Sigmoid colon (tissue), 7 donors: Measurements from ENCODE around the gene ARRDC5. TPM values are rescaled to one million over a fixed set of nuclear protein-coding genes. Genes with fewer than 3 reads are reported as not detected.
A peak's percentile ranks its signal among the peaks of the same experiment; 100 is the strongest.

Source experiments
- DNase-seq: peaks from one replicate; pipeline ENCODE4 v3.0.0-alpha.2; 2019
- H3K27ac ChIP-seq, 4 donors: fragments of 200-600 bp; sonication (generic); one replicate each; pipeline ENCODE4 v1.5.1; 2016 to 2019; ENCODE audit warnings: mild to moderate bottlenecking in 1 of 4
- H3K27me3 ChIP-seq, 3 donors: fragments of 200-600 bp; sonication (generic); one replicate each; pipeline ENCODE4 v1.5.1; 2019; ENCODE audit warnings: mild to moderate bottlenecking in 1 of 3
- H3K36me3 ChIP-seq, 4 donors: fragments of 200-600 bp; sonication (generic); one replicate each; pipeline ENCODE4 v1.5.1; 2016 to 2019
- H3K4me1 ChIP-seq, 4 donors: fragments of 200-600 bp; sonication (generic); one replicate each; pipeline ENCODE4 v1.5.1; 2017 to 2019
- H3K4me3 ChIP-seq, 4 donors: fragments of 200-600 bp; sonication (generic); one replicate each; pipeline ENCODE4 v1.5.1; 2017 to 2019; ENCODE audit warnings: mild to moderate bottlenecking in 2 of 4, moderate library complexity in 1 of 4
- H3K9me3 ChIP-seq, 4 donors: fragments of 200-600 bp in 3 of 4; sonication (generic) in 3 of 4; one replicate each; pipeline versions ENCODE4 v1.5.1 to v1.6.1; 2013 to 2019
- EP300 ChIP-seq, 4 donors: sonication (generic); formaldehyde crosslinking; IDR thresholded peaks; one replicate each; pipeline ENCODE4 v1.6.1; 2017; ENCODE audit warnings: antibody characterized with exemption in 4 of 4
- POLR2A ChIP-seq, 2 donors: fragments of 450-650 bp; IDR thresholded peaks; one replicate each; pipeline ENCODE4 v1.6.1; 2016; ENCODE audit warnings: antibody characterized with exemption in 2 of 2, mild to moderate bottlenecking in 2 of 2, moderate library complexity in 2 of 2
- POLR2AphosphoS5 ChIP-seq, 4 donors: sonication (generic); formaldehyde crosslinking; IDR thresholded peaks; one replicate each; pipeline ENCODE4 v1.6.1; 2017; ENCODE audit warnings: antibody characterized with exemption in 4 of 4
- WGBS, 2 donors: extraction: QIAGEN DNeasy Blood & Tissue Kit; methylation state at CpG; one replicate each; pipeline ENCODE4 v1.1.7; 2013; 5-methylcytosine and 5-hydroxymethylcytosine counted together
- intact Hi-C: fragments of 100-400 bp; cut with DNase I; formaldehyde crosslinking; loops from one replicate; pipeline ENCODE4 v1.15.1; 2023
- polyA plus RNA-seq, 3 donors: library from polyadenylated mRNA; stranded (reverse); fragments of 200-250 nt; gene quantifications; one replicate each; pipeline ENCODE4 v1.2.3, GENCODE V29; 2013
- total RNA-seq, 4 donors: library from RNA; depleted of rRNA; stranded (reverse); fragments of >200 nt; gene quantifications; one replicate each; pipeline ENCODE4 v1.1.0, GENCODE V29; 2016
- TF ChIP-seq, protein P1 (sequence below), 4 experiments: fragments of 450-650 bp in 3 of 4; fragments of 200-600 bp in 1 of 4; IDR thresholded peaks; one replicate each; pipeline ENCODE4 v1.5.1; 2016 to 2019; ENCODE audit warnings: antibody characterized with exemption in 4 of 4, mild to moderate bottlenecking in 3 of 4, moderate library complexity in 2 of 4
- donor health status: healthy with polysubstance abuse.
- donor health status: Bipolar disorder and iron deficiency.
- donor health status: healthy.

ARRDC5 gene
- total and polyA plus RNA-seq, 7 donors = 0.27 to 1.1 (median 0.85) TPM; not detected in 3

DNA sequence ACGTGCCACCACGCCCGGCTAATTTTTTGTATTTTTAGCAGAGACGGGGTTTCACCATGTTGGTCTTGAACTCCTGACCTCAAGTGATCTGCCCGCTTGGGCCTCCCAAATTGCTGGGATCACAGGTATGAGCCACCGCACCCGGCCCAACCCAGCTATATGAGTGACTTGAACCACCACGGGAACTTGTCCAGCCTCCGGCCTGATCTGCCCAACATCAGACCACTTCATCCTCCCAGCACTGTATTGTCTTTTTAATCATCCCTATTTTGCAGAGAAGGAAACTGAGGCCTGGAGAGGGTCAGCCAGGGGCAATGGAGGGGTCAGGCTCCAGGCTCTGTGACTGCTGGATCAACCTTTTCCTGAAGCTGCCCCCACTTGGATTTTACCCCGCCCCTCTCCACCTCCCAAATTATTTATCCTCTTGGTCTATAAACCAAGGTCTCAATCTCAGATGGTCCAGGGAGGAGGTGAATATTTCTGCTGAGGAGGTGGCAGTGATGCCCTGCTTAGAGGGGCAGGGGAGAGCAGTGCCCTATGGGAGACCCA is 34.3 kb downstream of the ARRDC5 start:
- TF ChIP-seq POLR2A (IDR thresholded peaks at IDR 0.05) (no peak), EP300 (IDR thresholded peaks at IDR 0.05) (no peak), POLR2AphosphoS5 (IDR thresholded peaks at IDR 0.05) (no peak)
- TF ChIP-seq, protein P1, sequence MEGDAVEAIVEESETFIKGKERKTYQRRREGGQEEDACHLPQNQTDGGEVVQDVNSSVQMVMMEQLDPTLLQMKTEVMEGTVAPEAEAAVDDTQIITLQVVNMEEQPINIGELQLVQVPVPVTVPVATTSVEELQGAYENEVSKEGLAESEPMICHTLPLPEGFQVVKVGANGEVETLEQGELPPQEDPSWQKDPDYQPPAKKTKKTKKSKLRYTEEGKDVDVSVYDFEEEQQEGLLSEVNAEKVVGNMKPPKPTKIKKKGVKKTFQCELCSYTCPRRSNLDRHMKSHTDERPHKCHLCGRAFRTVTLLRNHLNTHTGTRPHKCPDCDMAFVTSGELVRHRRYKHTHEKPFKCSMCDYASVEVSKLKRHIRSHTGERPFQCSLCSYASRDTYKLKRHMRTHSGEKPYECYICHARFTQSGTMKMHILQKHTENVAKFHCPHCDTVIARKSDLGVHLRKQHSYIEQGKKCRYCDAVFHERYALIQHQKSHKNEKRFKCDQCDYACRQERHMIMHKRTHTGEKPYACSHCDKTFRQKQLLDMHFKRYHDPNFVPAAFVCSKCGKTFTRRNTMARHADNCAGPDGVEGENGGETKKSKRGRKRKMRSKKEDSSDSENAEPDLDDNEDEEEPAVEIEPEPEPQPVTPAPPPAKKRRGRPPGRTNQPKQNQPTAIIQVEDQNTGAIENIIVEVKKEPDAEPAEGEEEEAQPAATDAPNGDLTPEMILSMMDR (IDR thresholded peaks at IDR 0.05) = no peak
- intact Hi-C loops = loop anchor here (10.0 kb wide), 1 partner anchor 144 kb away; the partner anchor contains the start of gene DPP9

DNA sequence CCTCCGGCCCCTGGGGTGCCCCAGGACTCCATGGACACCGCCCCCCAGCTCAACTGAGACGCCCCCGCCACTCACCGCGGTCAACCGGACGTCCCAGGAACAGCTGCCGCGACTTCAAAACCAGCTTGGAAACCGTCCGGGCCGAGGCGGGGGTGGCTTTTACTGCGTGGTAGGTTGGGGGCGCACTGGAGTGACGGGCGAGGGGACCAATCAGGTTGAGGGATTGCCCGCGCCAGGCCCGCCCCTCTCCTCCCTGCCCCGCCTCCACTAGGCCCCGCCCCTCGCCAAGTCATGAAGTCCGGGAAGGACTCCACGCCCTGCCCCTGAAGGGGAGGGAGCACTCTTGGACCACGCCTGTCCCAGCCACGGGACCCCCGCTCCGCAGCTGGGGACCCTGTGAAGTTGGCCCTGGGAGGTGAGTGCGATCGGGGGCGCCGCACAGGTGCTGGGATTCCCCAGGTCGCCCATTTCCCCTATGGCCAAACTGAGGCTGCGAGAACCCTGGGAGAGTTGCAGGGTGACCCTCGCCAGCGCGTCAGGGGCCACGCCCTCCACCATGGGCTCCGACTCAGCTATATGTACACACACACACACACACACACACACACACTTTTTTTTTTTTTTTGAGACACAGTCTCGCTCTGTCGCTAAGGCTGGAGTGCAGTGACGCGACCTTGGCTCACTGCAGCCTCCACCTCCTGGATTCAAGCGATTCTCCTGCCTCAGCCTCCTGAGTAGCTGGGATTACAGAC is 35.0 kb downstream of the ARRDC5 start, which contains the start of gene PLIN3:
PLIN3 (minus strand) TSS at position 134 of the 752 bp plus-strand sequence. CDS start 6,273 bp downstream, outside the sequence.
- intact Hi-C loops = loop anchor here (10.0 kb wide), 1 partner anchor 143 kb away; the partner anchor contains the start of gene DPP9

More for the DNA sequence above, 34.3 kb downstream of the ARRDC5 start:
- H3K27me3 ChIP-seq = no peaks in the 10 kb centered on the region
- H3K4me1 ChIP-seq = peaks cover 0 to 19% (median 8%) of the 10 kb centered on the region in 4 donors
- no peaks in the 10 kb centered on the region for H3K36me3 ChIP-seq
- H3K9me3 ChIP-seq = no peaks in the 10 kb centered on the region
- H3K4me3 ChIP-seq = peak overlapping the region in 3 of 4 donors; percentile 55 to 94 (median 92)
- H3K27ac ChIP-seq = peak overlapping the region in 2 of 4 donors; percentile 89
- WGBS, 2 donors = 28 to 61% methylated on average over 10 of the region's 10 CpGs
- DNase-seq = no peak

DNA sequence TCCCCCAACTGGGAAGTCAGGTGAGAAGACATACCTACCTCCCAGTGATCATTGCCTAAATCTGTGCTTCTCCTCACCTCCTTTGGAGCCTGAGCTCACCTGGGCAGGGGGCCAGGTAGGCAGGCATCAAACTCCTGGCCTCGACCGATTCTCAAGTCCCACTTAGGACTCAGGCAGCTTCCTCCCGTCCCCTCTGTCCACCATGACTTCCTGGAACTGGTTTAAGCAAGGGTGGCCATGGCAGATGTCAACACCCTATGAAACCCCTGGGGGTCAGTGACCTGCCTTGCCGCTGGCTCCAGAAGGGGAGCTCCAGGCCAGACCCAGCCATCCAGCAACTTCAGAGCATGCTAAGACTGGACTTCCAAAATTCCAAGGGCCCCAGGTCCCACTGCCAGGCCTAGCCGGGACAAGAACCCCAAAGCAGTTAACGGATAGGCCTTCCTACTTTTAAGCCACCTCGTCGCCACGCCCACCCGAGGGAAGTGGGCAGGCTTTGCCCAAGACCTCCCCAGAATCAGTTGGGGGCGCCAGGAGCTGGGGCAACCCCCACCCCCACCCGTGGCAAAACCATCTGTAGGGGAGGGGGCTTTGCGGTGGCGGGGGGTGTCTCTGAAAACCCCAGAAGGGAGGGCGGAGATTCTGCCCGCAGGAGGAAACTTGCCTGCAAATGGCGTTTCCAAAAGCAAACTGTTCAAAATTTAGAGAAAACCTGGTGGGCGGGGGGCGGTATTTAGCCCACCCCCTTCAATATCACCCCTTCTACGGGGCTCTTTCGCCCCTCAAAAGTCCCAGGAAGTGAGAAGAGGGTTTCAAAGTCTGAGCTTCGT is 35.9 kb downstream of the ARRDC5 start:
- H3K4me1 ChIP-seq = peaks cover 0 to 19% (median 8%) of the 10 kb centered on the region in 4 donors
- peak; percentile 81 for DNase-seq
- H3K27me3 ChIP-seq = no peaks in the 10 kb centered on the region
- intact Hi-C loops = loop anchor here (10.0 kb wide), 1 partner anchor 142 kb away; the partner anchor contains the start of gene DPP9
- TF ChIP-seq POLR2AphosphoS5 (IDR thresholded peaks at IDR 0.05) (no peak), POLR2A (IDR thresholded peaks at IDR 0.05) (no peak), EP300 (IDR thresholded peaks at IDR 0.05) (no peak)
- TF ChIP-seq, protein P1 (IDR thresholded peaks at IDR 0.05) = no peak
- WGBS, 2 donors = 5% methylated on average over 22 of the region's 22 CpGs
- H3K27ac ChIP-seq = peak overlapping the region; percentile 83 to 89 (median 88)
- no peaks in the 10 kb centered on the region for H3K9me3 ChIP-seq
- H3K36me3 ChIP-seq = peaks cover 0 to 2% (median 0%) of the 10 kb centered on the region in 4 donors
- H3K4me3 ChIP-seq = peak overlapping the region; percentile 55 to 94 (median 84)

More for the DNA sequence above, 35.0 kb downstream of the ARRDC5 start, which contains the start of gene PLIN3:
- H3K27me3 ChIP-seq = no peaks in the 10 kb centered on the region
- H3K4me3 ChIP-seq = peak within 1 kb of the TSS; percentile 55 to 94 (median 84)
- 1 to 3% methylated on average over 46 of the region's 46 CpGs for WGBS, 2 donors
- peaks cover 0 to 19% (median 8%) of the 10 kb centered on the region in 4 donors for H3K4me1 ChIP-seq
- peak within 1 kb of the TSS; percentile 83 to 89 (median 88) for H3K27ac ChIP-seq
- peak; percentile 99 for DNase-seq
- H3K36me3 ChIP-seq = peaks cover 0 to under 1% (median 0%) of the 10 kb centered on the region in 4 donors
- TF ChIP-seq, protein P1 (IDR thresholded peaks at IDR 0.05) = no peak
- TF ChIP-seq POLR2AphosphoS5 (IDR thresholded peaks at IDR 0.05) = peak; percentile 57 to 81 (median 73)
- TF ChIP-seq POLR2A (IDR thresholded peaks at IDR 0.05) = peak in 1 of 2 donors; percentile 49
- H3K9me3 ChIP-seq = no peaks in the 10 kb centered on the region

DNA sequence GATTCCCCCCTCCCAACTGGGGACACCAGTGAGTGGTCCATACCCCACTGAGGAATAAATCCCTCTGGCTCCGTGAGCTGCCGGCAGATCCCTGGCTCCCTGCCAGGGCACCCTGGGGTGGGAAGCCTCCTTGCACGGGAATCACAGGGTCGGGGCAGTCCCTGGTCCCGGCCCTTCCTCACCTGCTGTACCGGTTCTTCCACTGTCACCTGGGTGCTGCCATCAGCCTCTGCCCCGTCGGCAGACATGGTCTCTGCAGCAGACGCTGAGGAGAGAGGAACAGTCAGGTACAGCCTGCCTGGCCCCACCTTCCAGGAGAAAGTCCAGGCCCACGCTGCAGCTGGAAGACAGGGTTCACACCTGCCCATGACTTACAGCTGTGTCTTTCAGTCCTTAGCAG is 41.5 kb downstream of the ARRDC5 start:
- H3K4me1 ChIP-seq = peaks cover 0 to under 1% (median under 1%) of the 10 kb centered on the region in 4 donors
- TF ChIP-seq POLR2A (IDR thresholded peaks at IDR 0.05) = no peak
- TF ChIP-seq POLR2AphosphoS5 (IDR thresholded peaks at IDR 0.05) = no peak
- TF ChIP-seq, protein P1 (IDR thresholded peaks at IDR 0.05) = no peak
- no peak for TF ChIP-seq EP300 (IDR thresholded peaks at IDR 0.05)
- no peak overlapping the region for H3K27ac ChIP-seq
- WGBS, 2 donors = 17 to 72% methylated on average over 10 of the region's 10 CpGs
- no peaks in the 10 kb centered on the region for H3K9me3 ChIP-seq
- DNase-seq = no peak
- peaks cover 9 to 55% (median 16%) of the 10 kb centered on the region in 4 donors for H3K36me3 ChIP-seq
- H3K27me3 ChIP-seq = no peaks in the 10 kb centered on the region
- intact Hi-C loops = loop anchor here (10.0 kb wide), 1 partner anchor 136 kb away; the partner anchor contains the start of gene DPP9
- no peak overlapping the region for H3K4me3 ChIP-seq
